H1 (cell line): ENCODE data around the gene PPIL3. TPM values are rescaled to one million over a fixed set of nuclear protein-coding genes. Genes with fewer than 3 reads are reported as not detected.
A peak's percentile ranks its signal among the peaks of the same experiment; 100 is the strongest.

Experiments used
- HDAC2 ChIP-seq, 2 experiments: fragments of 300-600 bp in 1 of 2; sonication (generic) in 1 of 2; IDR thresholded peaks; 2 replicates each; pipeline ENCODE4 v1.6.1; 2011 to 2012; ENCODE audit warnings: low read depth in 2 of 2, low read length in 2 of 2, mild to moderate bottlenecking in 2 of 2, moderate library complexity in 2 of 2, borderline replicate concordance in 1 of 2, inconsistent platforms in 1 of 2
- KDM5A ChIP-seq: fragments of 200-600 bp; IDR thresholded peaks from 2 replicates; pipeline ENCODE4 v1.7.1; 2012; ENCODE audit warnings: mild to moderate bottlenecking, low read length, inconsistent platforms, mixed read lengths
- PHF8 ChIP-seq: fragments of 200-600 bp; sonication (generic); conservative IDR thresholded peaks from 2 replicates; pipeline ENCODE4 v1.7.1; 2012; ENCODE audit warnings: low read depth, mild to moderate bottlenecking, inconsistent platforms, low read length, moderate library complexity
- POLR2AphosphoS5 ChIP-seq: IDR thresholded peaks from 2 replicates; pipeline ENCODE4 v1.6.1; 2011; ENCODE audit warnings: low read depth, low read length
- SIN3A ChIP-seq, 2 experiments: IDR thresholded peaks in 1 of 2; conservative IDR thresholded peaks in 1 of 2; 2 replicates each; pipeline ENCODE4 v1.6.1; 2011 to 2012; ENCODE audit warnings: low read length in 2 of 2, improper control_type of control experiment in 1 of 2, low read depth in 1 of 2, mild to moderate bottlenecking in 1 of 2
- SIRT6 ChIP-seq: IDR thresholded peaks from one replicate; pipeline ENCODE4 v1.7.1; 2012; ENCODE audit warnings: low read length, inconsistent platforms
- SP4 ChIP-seq: IDR thresholded peaks from 2 replicates; pipeline ENCODE4 v1.6.1; 2012; ENCODE audit warnings: low read length, inconsistent platforms
- TBP ChIP-seq: IDR thresholded peaks from 2 replicates; pipeline ENCODE4 v1.6.1; 2011; ENCODE audit warnings: low read depth, low read length, improper control_type of control experiment
- YY1 ChIP-seq: IDR thresholded peaks from 2 replicates; pipeline ENCODE4 v1.6.1; 2011; ENCODE audit warnings: low read depth, mild to moderate bottlenecking, low read length
- polyA plus RNA-seq, 7 experiments: library from polyadenylated mRNA; depleted of rRNA in 3 of 7; stranded (reverse) in 5 of 7; unstranded in 2 of 7; fragments of >200 nt in 5 of 7; fragments of 200-250 nt in 2 of 7; gene quantifications; 1 replicate in 5 of 7; 2 replicates in 1 of 7; 4 replicates in 1 of 7; pipeline versions ENCODE4 v1.2.1 to v1.2.3, GENCODE V29; 2011 to 2013; ENCODE audit warnings: missing spikeins in 2 of 7, mixed read lengths in 2 of 7
- total RNA-seq: library from RNA; stranded (reverse); fragmentation: NEBNext Ultra II Directional; extraction: Animal tissue kit (Norgen Biotek cat#: 25700); gene quantifications from 2 replicates; pipeline ENCODE4 v1.2.1, GENCODE V29; 2021
- TF ChIP-seq, protein P1 (sequence below): IDR thresholded peaks from 2 replicates; pipeline ENCODE4 v1.6.1; 2012; ENCODE audit warnings: inconsistent platforms

Gene PPIL3
- total and polyA plus RNA-seq, 2 of the 8 experiments (the other 6 are each of a cell fraction or from before 2014, with no cell fraction given): 30.4 to 48.7 TPM

DNA sequence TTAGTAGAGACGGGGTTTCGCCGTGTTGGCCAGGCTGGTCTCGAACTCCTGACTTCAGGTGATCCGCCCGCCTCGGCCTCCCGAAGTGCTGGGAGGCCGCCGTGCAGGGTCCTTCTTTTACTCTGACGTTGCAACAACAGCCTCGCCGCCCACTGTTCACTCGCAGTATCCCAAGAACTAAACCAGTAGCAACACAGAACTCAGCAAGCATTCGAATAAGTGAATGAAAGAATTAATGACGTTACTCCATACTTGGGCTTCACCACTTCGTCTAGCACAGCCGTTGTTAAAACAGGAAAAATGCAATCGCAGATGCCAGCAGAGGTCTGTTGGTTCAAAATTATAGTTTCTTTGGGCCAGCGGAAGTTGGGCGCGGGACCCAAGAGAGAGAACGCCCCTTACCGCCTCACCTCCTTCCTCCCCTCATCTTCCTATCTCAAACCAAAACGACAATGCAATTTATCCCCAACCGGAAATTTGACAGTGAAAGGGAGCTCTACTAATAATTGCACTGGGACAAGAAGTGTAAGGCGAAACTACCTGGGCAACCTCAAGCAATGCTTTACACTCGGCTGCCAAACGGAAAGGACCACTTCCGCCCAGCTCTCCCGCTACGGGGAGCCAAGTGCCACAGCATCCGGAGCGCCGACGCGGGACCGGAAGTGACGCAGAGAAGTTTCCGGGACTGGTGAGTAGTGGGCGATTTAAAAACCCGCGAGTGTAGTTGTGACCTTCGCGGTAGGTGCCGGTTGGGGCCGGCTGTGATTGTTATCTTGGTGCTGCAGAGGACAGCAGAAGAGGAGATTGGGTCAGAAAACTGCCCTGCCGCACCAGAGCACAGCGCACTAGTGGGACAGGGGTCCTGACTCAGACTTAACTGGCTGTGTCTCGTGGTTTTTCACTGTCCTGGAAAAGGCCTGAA lies at the start of gene PPIL3, which contains the start of gene NIF3L1 (continued):
- TF ChIP-seq SIRT6 (no peak), PHF8 (peak; percentile 95), TBP (peak; percentile 92), HDAC2 (IDR thresholded peaks at IDR 0.05; ENCODE audit: borderline replicate concordance in 1 of 2, low read depth in 2 of 2, low read length in 2 of 2) (peak in 1 of 2 experiments; percentile 23; a peak in 2 of 4 replicates), SIN3A (conservative IDR thresholded peaks at IDR 0.05 in 1 of 2, IDR thresholded peaks at IDR 0.05 in 1 of 2; ENCODE audit: low read depth in 1 of 2, low read length in 2 of 2) (peak; percentile 24 to 88; a peak in 3 of 4 replicates), KDM5A (peak; percentile 73), YY1 (no peak), SP4 (no peak; the same call in 1 of the 2 replicates), POLR2AphosphoS5 (peak; percentile 91; the same call in 1 of the 2 replicates)
- TF ChIP-seq, protein P1, sequence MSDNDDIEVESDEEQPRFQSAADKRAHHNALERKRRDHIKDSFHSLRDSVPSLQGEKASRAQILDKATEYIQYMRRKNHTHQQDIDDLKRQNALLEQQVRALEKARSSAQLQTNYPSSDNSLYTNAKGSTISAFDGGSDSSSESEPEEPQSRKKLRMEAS: peak; percentile 51; the same call in 1 of the 2 replicates
